Gastrocnemius medialis (tissue), 4 donors: ENCODE measurements around the gene NOD2.

Source experiments
- POLR2A ChIP-seq, 2 donors: fragments of 450-650 bp; IDR thresholded peaks; one replicate each; pipeline ENCODE4 v1.6.1; 2017; ENCODE audit warnings: antibody characterized with exemption in 2 of 2, mild to moderate bottlenecking in 2 of 2, moderate library complexity in 2 of 2
- TF ChIP-seq, protein P1 (sequence below), 5 experiments: fragments of 450-650 bp in 3 of 5; fragments of 200-600 bp in 2 of 5; sonication (generic) in 2 of 5; IDR thresholded peaks in 4 of 5; conservative IDR thresholded peaks in 1 of 5; 1 replicate in 4 of 5; 2 replicates in 1 of 5; pipeline ENCODE4 v1.5.1; 2016 to 2019; ENCODE audit warnings: antibody characterized with exemption in 5 of 5, mild to moderate bottlenecking in 3 of 5, moderate library complexity in 3 of 5

DNA sequence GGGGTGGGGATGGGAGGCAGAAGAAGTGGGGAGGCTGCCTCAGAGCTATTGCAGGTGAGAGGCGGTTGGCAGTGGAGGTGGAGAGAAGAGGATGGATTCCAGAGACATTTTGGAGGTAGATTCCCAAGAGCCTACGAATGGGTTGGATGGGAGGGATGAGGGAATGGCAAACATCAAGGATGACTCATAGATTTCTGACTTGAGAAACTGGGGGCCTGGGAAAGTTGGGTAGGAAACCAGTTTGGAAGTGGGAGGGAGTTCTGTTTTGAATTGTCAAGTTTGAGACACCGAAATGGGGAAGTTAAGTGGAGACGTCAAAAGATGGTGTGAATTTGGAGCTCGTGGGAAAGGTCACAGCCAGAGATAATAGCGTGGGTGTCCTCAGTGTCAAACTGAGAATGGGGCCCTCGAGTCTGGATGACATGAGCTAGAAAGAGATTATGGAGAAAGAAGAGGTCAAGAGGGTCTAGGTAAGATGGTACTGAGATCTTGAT, 42.3 kb downstream of the NOD2 start:
- no peak for TF ChIP-seq POLR2A (IDR thresholded peaks at IDR 0.05)
- TF ChIP-seq, protein P1, sequence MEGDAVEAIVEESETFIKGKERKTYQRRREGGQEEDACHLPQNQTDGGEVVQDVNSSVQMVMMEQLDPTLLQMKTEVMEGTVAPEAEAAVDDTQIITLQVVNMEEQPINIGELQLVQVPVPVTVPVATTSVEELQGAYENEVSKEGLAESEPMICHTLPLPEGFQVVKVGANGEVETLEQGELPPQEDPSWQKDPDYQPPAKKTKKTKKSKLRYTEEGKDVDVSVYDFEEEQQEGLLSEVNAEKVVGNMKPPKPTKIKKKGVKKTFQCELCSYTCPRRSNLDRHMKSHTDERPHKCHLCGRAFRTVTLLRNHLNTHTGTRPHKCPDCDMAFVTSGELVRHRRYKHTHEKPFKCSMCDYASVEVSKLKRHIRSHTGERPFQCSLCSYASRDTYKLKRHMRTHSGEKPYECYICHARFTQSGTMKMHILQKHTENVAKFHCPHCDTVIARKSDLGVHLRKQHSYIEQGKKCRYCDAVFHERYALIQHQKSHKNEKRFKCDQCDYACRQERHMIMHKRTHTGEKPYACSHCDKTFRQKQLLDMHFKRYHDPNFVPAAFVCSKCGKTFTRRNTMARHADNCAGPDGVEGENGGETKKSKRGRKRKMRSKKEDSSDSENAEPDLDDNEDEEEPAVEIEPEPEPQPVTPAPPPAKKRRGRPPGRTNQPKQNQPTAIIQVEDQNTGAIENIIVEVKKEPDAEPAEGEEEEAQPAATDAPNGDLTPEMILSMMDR (IDR thresholded peaks at IDR 0.05 in 4 of 5, conservative IDR thresholded peaks at IDR 0.05 in 1 of 5): no peak
